IPS-11a (cell line): ENCODE results near the gene DSC2.
"Not testable (repeated sequence)": the region's sequence is repeated elsewhere in the genome, so short reads cannot be mapped to it uniquely, and the experiment has no call there.

Experiments used
- H3K4me3 ChIP-seq: one replicate; pipeline ENCODE4 v1.5.1; 2013; ENCODE audit warnings: low read depth, low read length, control low read depth

DSC2 gene

GRCh38 chr18:31046916-31047315 lies 55.3 kb downstream of the DSC2 start:
- H3K4me3 ChIP-seq = no peak overlapping the region

- no peak overlapping the region for H3K4me3 ChIP-seq
Observed at GRCh38 chr18:31045599-31045998, 56.6 kb downstream of the DSC2 start.

- no peak overlapping the region for H3K4me3 ChIP-seq
Observed at GRCh38 chr18:31044926-31045325, 57.3 kb downstream of the DSC2 start.

- no peak overlapping the region for H3K4me3 ChIP-seq
Observed at GRCh38 chr18:31043709-31044108, 58.5 kb downstream of the DSC2 start.

- H3K4me3 ChIP-seq = peak within 1 kb of the TSS; percentile 53
Observed at GRCh38 chr18:31042406-31043181, 59.6 kb downstream of the DSC2 start, which contains the start of gene DSC3. DSC3 (minus strand) TSS chr18:31042742; CDS start chr18:31042660, 82 bp downstream.

GRCh38 chr18:31042084-31042405 lies 60.2 kb downstream of the DSC2 start:
- H3K4me3 ChIP-seq = peak overlapping the region; percentile 53

- H3K4me3 ChIP-seq = peak overlapping the region; percentile 53
Observed at GRCh38 chr18:31041271-31042083, 60.7 kb downstream of the DSC2 start.

- peak overlapping the region; percentile 13 for H3K4me3 ChIP-seq
Observed at GRCh38 chr18:31040686-31041270, 61.4 kb downstream of the DSC2 start.

- no peak overlapping the region for H3K4me3 ChIP-seq
Observed at GRCh38 chr18:31039426-31039825, 62.8 kb downstream of the DSC2 start.

GRCh38 chr18:31037686-31038085 lies 64.5 kb downstream of the DSC2 start:
- H3K4me3 ChIP-seq = not testable (repeated sequence)

- no peak overlapping the region for H3K4me3 ChIP-seq
Observed at GRCh38 chr18:31034541-31034940, 67.7 kb downstream of the DSC2 start.

GRCh38 chr18:31030574-31031278 lies 71.5 kb downstream of the DSC2 start:
- no peak overlapping the region for H3K4me3 ChIP-seq

- H3K4me3 ChIP-seq = no peak overlapping the region
Observed at GRCh38 chr18:31015715-31016434, 86.3 kb downstream of the DSC2 start.

GRCh38 chr18:31011455-31011854 lies 90.8 kb downstream of the DSC2 start:
- not testable (repeated sequence) for H3K4me3 ChIP-seq

GRCh38 chr18:31010601-31011000 lies 91.6 kb downstream of the DSC2 start:
- no peak overlapping the region for H3K4me3 ChIP-seq
